ENCODE results near the gene PDGFD.

The PDGFD gene

GRCh38 chr11:104164028-104164520 lies at the start of gene PDGFD:
TSS of gene PDGFD (minus strand) at chr11:104164147.
- peak; percentile 5 to 8 for DNase-seq

DNA sequence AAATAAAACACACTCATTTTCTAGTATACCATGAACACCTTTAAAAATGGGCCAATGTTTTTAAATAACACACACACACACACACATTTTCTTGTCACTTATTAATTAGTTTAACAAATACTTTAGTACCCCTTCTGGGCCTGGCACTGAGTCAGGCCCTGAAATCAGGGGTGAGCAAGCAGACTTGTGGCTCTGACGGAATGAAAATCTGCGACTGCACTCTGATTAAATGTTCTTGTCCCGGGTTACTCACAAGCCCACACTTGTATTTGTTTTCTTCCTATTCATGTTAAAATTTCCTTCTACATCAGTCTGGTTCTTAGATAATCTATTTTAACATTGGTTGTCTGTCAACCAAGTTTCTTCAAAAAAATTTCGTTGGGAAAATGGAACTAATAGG lies 43.0 kb upstream of the PDGFD start:
- no peak for DNase-seq

DNA sequence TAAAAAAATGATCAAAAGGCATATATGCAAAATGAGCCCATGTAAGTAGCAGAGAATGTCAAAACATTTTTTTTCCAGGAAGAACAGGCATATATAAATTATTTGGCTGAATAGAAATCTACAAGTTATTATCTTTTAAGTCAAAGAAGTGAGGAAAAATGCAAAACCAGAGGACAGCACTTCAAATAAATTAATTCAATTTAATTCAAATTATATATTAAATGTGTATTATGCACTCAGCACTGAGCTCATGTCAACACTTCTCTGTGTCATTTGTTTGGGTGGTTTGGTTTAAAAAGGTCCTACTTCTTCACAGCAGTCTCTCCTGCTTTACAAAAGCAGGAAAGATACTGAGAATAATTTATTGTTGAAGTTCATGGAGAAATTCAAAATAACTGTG lies 41.9 kb upstream of the PDGFD start:
- DNase-seq: no peak

DNA sequence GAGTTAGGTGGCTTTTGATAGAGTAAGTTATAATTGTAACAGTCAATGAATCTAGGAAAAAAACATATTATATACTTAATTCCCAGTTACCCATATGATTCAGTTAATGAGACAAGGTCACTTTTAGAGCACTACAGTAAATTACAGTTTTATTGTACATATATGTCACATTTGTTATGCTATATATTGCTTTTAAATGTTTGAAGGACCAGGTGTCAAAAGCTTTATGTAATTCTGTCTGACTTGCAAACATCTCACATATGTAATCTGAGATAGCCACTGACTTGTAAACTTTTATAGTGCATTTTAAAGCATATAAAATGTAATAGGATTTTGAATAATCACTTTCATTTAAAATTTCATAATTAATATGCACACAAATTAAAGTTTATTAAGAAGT lies 36.7 kb upstream of the PDGFD start:
- no peak for DNase-seq

GRCh38 chr11:104199053-104199452 lies 35.1 kb upstream of the PDGFD start:
- DNase-seq: no peak

DNA sequence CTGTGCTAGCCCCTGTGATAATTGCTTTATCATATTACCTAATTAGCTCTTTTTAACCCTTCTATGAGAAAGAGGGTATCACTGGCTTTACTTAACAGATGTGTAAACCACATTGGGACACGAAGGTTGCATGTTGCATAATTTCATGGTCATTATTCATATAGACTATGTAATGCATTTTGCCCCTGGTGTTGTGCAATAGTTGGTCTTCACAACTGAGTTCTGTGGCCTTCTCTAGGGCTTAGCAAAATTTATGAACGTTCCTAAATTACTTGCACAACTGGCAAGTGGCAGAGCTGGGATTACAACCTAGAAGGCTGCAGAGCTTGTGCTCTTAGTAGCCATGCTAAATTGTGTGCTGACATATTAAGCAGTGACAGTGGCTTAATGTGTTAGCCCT lies 34.6 kb upstream of the PDGFD start:
- DNase-seq: no peak

- no peak for DNase-seq
Observed at GRCh38 chr11:104191124-104191523, 27.2 kb upstream of the PDGFD start.

DNA sequence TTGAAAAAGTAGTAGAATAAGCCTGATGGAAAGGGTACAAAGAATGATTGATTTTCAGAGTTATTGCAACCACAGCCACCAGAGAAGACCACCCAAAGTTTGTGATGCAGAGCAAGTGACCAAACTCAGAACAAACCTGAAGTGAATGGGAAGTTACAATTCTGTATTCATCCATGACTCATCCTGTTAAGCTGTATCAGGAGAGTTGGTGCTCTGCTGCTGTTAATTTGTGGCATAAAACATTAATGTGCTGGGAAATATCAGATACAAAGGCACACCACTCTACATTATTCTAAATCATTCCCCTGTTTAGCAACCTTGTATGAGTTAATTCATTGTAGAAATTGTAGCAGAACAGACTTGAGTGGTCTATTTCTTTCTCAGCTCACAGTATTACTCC lies 19.6 kb upstream of the PDGFD start:
- DNase-seq: no peak

DNA sequence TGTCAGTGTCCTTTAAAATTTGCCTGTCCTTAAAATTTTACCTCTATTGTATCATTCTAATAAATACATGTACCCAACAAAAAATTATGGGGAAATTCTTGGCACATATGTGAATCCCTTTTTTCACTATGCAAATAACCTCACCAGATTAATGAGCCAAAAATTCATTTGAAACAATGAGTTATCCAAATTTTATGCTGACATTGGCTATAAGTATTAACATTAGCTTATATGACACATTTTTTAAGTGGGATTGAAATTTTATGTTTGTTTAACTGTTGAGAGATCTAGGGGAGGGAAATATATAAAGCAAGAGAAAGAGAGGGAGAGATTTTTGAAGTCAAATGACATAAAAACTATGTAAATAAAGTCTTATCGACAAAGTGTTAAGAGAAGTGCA lies 11.8 kb upstream of the PDGFD start:
- DNase-seq: no peak

GRCh38 chr11:104169091-104169490 lies 5.1 kb upstream of the PDGFD start:
- DNase-seq: no peak

- no peak for DNase-seq
Observed at GRCh38 chr11:104165014-104165413, 1.1 kb upstream of the PDGFD start.

DNA sequence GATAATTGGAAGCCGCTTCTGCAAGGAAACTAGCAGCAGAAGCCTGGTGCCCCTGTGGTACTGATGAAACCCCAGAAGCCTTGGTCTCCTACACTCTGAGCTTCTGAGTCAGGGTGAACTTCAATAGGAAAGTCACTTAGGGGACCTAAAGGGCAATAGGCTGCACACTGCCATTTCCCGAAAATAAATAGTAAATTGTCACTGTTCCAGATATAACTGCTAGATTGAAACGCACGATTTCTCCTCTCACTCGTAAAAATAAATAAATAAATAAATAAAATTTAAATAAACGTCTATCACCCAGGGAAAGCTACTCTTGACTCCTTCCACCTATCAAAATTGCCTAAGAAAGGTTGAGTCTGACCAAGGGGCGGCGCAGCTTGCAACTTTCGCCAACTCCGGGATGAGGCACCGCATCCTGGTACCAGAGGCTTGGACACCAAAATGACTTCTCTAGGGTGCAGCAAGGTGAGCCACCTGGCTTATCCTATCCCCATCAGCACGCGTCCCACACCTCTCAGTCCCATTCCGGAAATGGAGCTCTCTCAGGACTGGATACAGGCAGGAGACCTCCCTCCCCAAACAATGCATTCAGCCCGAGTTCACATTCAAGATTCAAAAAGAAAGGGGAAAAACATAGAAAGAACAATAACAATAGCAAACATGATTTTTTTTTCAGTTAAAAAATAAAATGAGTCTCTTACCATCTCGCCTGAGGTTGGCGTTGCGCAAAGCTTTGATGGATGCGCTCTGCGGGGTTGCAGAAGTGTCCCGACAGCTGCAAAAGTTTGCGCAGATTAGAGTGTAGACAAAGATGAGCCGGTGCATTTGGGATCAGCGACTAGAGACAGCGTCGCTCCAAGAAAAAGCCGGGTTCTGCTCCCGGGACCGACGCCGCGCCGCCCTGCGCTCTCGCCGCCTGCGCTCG lies 583 bp downstream of the PDGFD start:
- DNase-seq: no peak

GRCh38 chr11:104161751-104162450 lies 2.0 kb downstream of the PDGFD start:
- DNase-seq: no peak

DNA sequence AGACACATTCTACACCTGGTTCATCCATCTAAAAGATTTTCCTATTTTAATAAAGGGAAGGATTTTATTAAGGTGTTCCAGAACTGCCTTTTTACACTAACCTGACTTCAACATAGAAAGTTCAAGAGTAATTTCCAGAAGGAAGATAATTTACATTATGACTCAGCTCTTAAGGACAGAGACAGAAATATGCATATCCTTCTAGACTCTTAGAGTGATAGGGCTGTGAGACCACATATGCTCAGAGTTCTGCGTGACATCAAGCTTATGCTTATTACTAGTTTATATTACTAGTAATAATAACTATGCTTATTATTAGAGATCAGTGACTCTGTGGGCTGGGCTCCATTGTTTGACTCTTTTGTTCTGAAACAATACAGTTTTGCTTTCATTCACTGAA lies 4.6 kb downstream of the PDGFD start:
- no peak for DNase-seq

GRCh38 chr11:104155375-104155774 lies 8.6 kb downstream of the PDGFD start:
- DNase-seq: no peak

DNA sequence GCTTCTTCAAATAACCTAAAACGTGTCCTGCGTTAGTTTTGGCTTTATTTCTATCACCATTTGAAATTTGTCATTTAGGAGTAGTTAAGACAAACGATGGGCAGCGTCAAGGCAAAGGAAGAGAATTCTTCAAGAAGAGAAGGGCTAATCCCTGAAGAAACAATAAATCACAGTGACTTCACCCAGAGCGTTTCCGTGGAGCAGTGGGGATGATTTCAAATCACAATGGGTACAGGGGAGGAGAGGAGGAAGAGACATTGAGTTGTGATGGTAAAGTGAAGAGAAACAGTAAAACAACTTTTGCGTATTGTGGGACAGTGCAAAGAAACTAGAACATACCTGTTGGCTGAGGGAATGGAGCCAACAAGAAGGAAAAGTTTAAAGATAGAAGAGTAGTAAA lies 9.7 kb downstream of the PDGFD start:
- DNase-seq: no peak

DNA sequence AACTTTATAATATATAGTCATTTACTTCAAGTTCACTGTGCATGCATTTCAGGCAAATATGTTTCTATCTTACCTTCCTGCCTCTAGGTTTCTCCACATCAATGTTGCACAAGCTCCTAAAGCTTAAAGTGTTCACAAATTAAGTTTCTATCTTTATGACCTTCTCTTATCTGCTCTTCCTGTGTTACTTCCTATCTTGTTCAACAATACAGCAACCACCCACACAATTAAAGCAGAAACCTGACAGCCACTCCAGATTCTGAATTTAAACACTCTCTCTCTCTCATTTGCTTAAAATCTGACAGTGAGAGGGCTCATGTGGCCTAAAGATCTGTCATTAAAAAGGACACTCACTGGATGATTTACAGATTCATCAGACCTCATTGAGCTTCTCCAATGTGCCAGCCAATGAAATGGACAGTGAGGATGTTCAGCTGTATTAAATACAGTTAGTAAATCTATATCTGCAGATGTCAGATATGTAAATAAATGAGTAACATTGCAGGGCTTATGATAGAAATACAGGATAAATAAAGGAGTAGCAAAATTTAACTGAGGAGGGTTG lies 10.9 kb downstream of the PDGFD start:
- no peak for DNase-seq

GRCh38 chr11:104151404-104152204 lies 12.3 kb downstream of the PDGFD start:
- DNase-seq: no peak

DNA sequence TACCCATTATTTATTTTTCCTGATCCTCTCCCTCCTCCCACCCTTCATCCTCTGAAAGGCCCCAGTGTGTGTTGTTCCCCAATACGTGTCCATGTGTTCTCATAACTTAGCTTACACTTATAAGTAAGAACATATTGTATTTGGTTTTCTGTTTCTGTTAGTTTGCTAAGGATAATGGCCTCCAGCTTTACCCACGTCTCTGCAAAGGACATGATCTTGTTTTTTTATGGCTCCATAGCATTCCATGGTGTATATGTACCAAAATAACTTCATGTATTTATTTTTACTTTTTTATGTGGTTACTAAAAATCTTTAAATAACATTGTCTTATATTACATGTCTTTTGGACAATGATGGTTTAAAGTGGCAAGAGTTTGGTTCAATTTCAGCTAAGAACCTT lies 15.2 kb downstream of the PDGFD start:
- DNase-seq: no peak

DNA sequence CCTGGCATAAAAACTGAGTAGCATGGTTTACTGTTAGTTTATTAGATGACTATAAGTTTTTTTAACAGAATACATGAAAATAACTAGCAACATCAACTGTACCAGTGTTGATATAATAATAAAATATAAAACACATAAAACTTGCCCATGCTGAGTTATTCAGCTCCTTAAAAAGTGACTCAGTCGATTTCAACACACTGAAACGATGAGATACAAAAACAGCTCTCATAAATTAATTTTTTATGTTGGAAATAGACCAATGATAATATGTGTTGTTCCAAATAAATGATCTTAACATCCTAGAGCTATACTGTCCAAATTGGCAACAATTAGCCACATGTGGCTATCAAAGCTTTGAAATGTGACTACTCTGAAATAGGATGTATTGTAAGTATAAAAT lies 15.9 kb downstream of the PDGFD start:
- no peak for DNase-seq

- no peak for DNase-seq
Observed at GRCh38 chr11:104146943-104147342, 17.0 kb downstream of the PDGFD start.

GRCh38 chr11:104146421-104146820 lies 17.5 kb downstream of the PDGFD start:
- no peak for DNase-seq

GRCh38 chr11:104145062-104145461 lies 18.9 kb downstream of the PDGFD start:
- no peak for DNase-seq
